Measurements from ENCODE around the gene CNTNAP5.

Gene CNTNAP5

GRCh38 chr2:124489686-124490085, 464.6 kb downstream of the CNTNAP5 start:
- no peak for ATAC-seq
- no peak for TF ChIP-seq PPARA (CRISPR knock-in tag; IDR thresholded peaks at IDR 0.05; ENCODE audit: borderline replicate concordance)
- TF ChIP-seq ZNF70 (CRISPR knock-in tag; IDR thresholded peaks at IDR 0.05) = no peak
- TF ChIP-seq BACH2 (CRISPR knock-in tag; IDR thresholded peaks at IDR 0.05; ENCODE audit: borderline replicate concordance) = no peak
- no peak for TF ChIP-seq ZNF8 (CRISPR knock-in tag; IDR thresholded peaks at IDR 0.05)
- TF ChIP-seq ZFP3 (CRISPR knock-in tag; IDR thresholded peaks at IDR 0.05) = no peak
- no peak for TF ChIP-seq RARB (CRISPR knock-in tag; IDR thresholded peaks at IDR 0.05)
- TF ChIP-seq CREB5 (CRISPR knock-in tag; IDR thresholded peaks at IDR 0.05; ENCODE audit: low read depth) = no peak
- no peak for TF ChIP-seq ZNF565 (CRISPR knock-in tag; conservative IDR thresholded peaks at IDR 0.05; ENCODE audit: low read depth)
- no peak for TF ChIP-seq PATZ1 (CRISPR knock-in tag; IDR thresholded peaks at IDR 0.05; ENCODE audit: borderline replicate concordance)
- no peak for TF ChIP-seq POU6F1 (CRISPR knock-in tag; IDR thresholded peaks at IDR 0.05; ENCODE audit: borderline replicate concordance, low read depth)
- no peak for TF ChIP-seq SNAI2 (CRISPR knock-in tag; IDR thresholded peaks at IDR 0.05)
- no peak for TF ChIP-seq OSR1 (CRISPR knock-in tag; IDR thresholded peaks at IDR 0.05)
- TF ChIP-seq ZC3H10 (CRISPR knock-in tag; IDR thresholded peaks at IDR 0.05) = no peak
- TF ChIP-seq ESRRG (CRISPR knock-in tag; IDR thresholded peaks at IDR 0.05) = no peak
- no peak for TF ChIP-seq ISL1 (CRISPR knock-in tag; IDR thresholded peaks at IDR 0.05)

- no peak for ATAC-seq
- no peak for TF ChIP-seq OSR1 (CRISPR knock-in tag; IDR thresholded peaks at IDR 0.05)
- no peak for TF ChIP-seq SNAI2 (CRISPR knock-in tag; IDR thresholded peaks at IDR 0.05)
- no peak for TF ChIP-seq GLIS3 (CRISPR knock-in tag; IDR thresholded peaks at IDR 0.05)
- TF ChIP-seq BACH2 (CRISPR knock-in tag; IDR thresholded peaks at IDR 0.05; ENCODE audit: borderline replicate concordance) = no peak
- no peak for TF ChIP-seq RARB (CRISPR knock-in tag; IDR thresholded peaks at IDR 0.05)
Measured at GRCh38 chr2:124501575-124502152, 476.6 kb downstream of the CNTNAP5 start.

- TF ChIP-seq TOX (CRISPR knock-in tag; IDR thresholded peaks at IDR 0.05; ENCODE audit: borderline replicate concordance) (no peak), OSR1 (CRISPR knock-in tag; IDR thresholded peaks at IDR 0.05) (no peak), ZNF565 (CRISPR knock-in tag; conservative IDR thresholded peaks at IDR 0.05; ENCODE audit: low read depth) (no peak), GLIS3 (CRISPR knock-in tag; IDR thresholded peaks at IDR 0.05) (no peak), CSRNP3 (CRISPR knock-in tag; IDR thresholded peaks at IDR 0.05) (no peak), RARB (CRISPR knock-in tag; IDR thresholded peaks at IDR 0.05) (no peak), BACH2 (CRISPR knock-in tag; IDR thresholded peaks at IDR 0.05; ENCODE audit: borderline replicate concordance) (no peak), SNAI2 (CRISPR knock-in tag; IDR thresholded peaks at IDR 0.05) (no peak), POU6F1 (CRISPR knock-in tag; IDR thresholded peaks at IDR 0.05; ENCODE audit: borderline replicate concordance, low read depth) (no peak), TCF4 (CRISPR knock-in tag; IDR thresholded peaks at IDR 0.05; ENCODE audit: borderline replicate concordance) (no peak), ZC3H10 (CRISPR knock-in tag; IDR thresholded peaks at IDR 0.05) (no peak), CREB5 (CRISPR knock-in tag; IDR thresholded peaks at IDR 0.05; ENCODE audit: low read depth) (no peak), PATZ1 (CRISPR knock-in tag; IDR thresholded peaks at IDR 0.05; ENCODE audit: borderline replicate concordance) (no peak), ZFP3 (CRISPR knock-in tag; IDR thresholded peaks at IDR 0.05) (no peak), CSDC2 (CRISPR knock-in tag; IDR thresholded peaks at IDR 0.05) (no peak), ZFP30 (CRISPR knock-in tag; IDR thresholded peaks at IDR 0.05) (no peak), PPARA (CRISPR knock-in tag; IDR thresholded peaks at IDR 0.05; ENCODE audit: borderline replicate concordance) (no peak), ISL1 (CRISPR knock-in tag; IDR thresholded peaks at IDR 0.05) (no peak), ARNTL (CRISPR knock-in tag; IDR thresholded peaks at IDR 0.05; ENCODE audit: borderline replicate concordance, low read depth) (no peak)
- ATAC-seq = no peak
Measured at GRCh38 chr2:124514236-124514635, 489.1 kb downstream of the CNTNAP5 start.

Data from SK-N-SH treated with all-trans-retinoic acid at 6 μM for 48 hours (cell line).